HL-60 (cell line): ENCODE data around the gene SETD5.

Experiments
- DNase-seq, 2 experiments: peaks; one replicate each; pipeline ENCODE4 v3.0.0-alpha.2; 2010 to 2020; ENCODE audit warnings: low read depth in 1 of 2, low spot score in 1 of 2
- H3K27ac ChIP-seq: fragments of 250-450 bp; sonication (Bioruptor Pico); replicated peaks from 2 replicates; pipeline ENCODE4 v1.5.1; 2020; ENCODE audit warnings: mild to moderate bottlenecking, moderate library complexity
- H3K27me3 ChIP-seq: fragments of 250-450 bp; sonication (Bioruptor Pico); 2 replicates; pipeline ENCODE4 v1.5.1; 2021; ENCODE audit warnings: mild to moderate bottlenecking, moderate library complexity; ENCODE audit not compliant: insufficient read depth, poor library complexity, severe bottlenecking
- H3K4me3 ChIP-seq: replicated peaks from 2 replicates; pipeline ENCODE4 v1.5.1; 2011; ENCODE audit warnings: mild to moderate bottlenecking, control low read depth, low read length; ENCODE audit not compliant: insufficient read depth
- GABPA ChIP-seq: IDR thresholded peaks from 2 replicates; pipeline ENCODE4 v1.6.1; 2012; ENCODE audit warnings: low read depth
- POLR2AphosphoS5 ChIP-seq: IDR thresholded peaks from 2 replicates; pipeline ENCODE4 v1.6.1; 2012; ENCODE audit warnings: low read depth
- SPI1 ChIP-seq: IDR thresholded peaks from 2 replicates; pipeline ENCODE4 v1.6.1; 2012; ENCODE audit warnings: low read depth, mild to moderate bottlenecking, borderline replicate concordance
- TF ChIP-seq, protein P1 (sequence below): IDR thresholded peaks from 2 replicates; pipeline ENCODE4 v1.6.1; 2012; ENCODE audit warnings: low read depth; ENCODE audit not compliant: insufficient replicate concordance
- TF ChIP-seq, protein P2 (sequence below): IDR thresholded peaks from one replicate; pipeline ENCODE4 v1.5.1; 2011; ENCODE audit warnings: low read length, control low read depth, inconsistent platforms; ENCODE audit not compliant: insufficient read depth

SETD5 gene

DNA sequence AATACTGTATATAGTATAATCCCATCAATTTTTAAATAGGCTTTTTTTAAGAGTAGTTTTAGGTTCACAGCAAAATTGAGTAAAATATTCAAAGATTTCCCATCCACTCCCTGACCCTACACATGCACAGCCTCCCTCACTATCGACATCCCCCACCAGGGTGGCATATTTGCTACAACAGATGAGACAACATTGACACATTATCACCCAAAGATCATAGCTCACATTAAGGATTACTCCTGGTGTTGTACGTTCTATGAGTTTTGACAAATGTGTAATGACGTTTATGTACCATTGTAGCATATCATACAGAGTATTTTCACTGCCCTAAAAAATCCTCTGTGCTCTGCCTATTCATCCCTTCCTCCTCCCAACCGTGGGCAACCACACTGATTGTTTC lies 116.9 kb downstream of the SETD5 start:
- no peak overlapping the region for H3K27ac ChIP-seq
- TF ChIP-seq, protein P1, sequence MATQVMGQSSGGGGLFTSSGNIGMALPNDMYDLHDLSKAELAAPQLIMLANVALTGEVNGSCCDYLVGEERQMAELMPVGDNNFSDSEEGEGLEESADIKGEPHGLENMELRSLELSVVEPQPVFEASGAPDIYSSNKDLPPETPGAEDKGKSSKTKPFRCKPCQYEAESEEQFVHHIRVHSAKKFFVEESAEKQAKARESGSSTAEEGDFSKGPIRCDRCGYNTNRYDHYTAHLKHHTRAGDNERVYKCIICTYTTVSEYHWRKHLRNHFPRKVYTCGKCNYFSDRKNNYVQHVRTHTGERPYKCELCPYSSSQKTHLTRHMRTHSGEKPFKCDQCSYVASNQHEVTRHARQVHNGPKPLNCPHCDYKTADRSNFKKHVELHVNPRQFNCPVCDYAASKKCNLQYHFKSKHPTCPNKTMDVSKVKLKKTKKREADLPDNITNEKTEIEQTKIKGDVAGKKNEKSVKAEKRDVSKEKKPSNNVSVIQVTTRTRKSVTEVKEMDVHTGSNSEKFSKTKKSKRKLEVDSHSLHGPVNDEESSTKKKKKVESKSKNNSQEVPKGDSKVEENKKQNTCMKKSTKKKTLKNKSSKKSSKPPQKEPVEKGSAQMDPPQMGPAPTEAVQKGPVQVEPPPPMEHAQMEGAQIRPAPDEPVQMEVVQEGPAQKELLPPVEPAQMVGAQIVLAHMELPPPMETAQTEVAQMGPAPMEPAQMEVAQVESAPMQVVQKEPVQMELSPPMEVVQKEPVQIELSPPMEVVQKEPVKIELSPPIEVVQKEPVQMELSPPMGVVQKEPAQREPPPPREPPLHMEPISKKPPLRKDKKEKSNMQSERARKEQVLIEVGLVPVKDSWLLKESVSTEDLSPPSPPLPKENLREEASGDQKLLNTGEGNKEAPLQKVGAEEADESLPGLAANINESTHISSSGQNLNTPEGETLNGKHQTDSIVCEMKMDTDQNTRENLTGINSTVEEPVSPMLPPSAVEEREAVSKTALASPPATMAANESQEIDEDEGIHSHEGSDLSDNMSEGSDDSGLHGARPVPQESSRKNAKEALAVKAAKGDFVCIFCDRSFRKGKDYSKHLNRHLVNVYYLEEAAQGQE, result no peak
- TF ChIP-seq SPI1, result no peak
- no peak for DNase-seq

DNA sequence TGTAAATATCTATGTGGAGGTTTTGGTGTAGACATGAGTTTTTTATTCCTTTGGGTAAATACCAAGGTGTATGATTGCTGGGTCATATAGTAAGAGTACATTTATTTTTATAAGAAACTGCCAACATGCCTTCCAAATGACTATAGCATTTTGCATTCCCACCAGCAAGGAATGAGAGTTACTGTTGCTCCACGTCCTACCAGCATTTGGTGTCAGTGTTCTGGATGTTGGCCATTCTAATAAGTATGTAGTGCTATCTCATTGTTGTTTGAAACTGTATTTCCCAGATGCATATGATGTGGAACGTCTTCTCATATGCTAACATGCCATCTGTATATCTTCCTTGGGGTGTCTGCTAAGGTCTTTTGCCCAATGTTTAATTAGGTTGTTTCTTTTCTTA lies 117.5 kb downstream of the SETD5 start:
- Histone ChIP-seq H3K27ac (no peak overlapping the region), H3K27me3 (no peaks in the 10 kb centered on the region), H3K4me3 (no peak overlapping the region)
- TF ChIP-seq, protein P2, sequence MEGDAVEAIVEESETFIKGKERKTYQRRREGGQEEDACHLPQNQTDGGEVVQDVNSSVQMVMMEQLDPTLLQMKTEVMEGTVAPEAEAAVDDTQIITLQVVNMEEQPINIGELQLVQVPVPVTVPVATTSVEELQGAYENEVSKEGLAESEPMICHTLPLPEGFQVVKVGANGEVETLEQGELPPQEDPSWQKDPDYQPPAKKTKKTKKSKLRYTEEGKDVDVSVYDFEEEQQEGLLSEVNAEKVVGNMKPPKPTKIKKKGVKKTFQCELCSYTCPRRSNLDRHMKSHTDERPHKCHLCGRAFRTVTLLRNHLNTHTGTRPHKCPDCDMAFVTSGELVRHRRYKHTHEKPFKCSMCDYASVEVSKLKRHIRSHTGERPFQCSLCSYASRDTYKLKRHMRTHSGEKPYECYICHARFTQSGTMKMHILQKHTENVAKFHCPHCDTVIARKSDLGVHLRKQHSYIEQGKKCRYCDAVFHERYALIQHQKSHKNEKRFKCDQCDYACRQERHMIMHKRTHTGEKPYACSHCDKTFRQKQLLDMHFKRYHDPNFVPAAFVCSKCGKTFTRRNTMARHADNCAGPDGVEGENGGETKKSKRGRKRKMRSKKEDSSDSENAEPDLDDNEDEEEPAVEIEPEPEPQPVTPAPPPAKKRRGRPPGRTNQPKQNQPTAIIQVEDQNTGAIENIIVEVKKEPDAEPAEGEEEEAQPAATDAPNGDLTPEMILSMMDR, result no peak
- TF ChIP-seq GABPA (no peak), SPI1 (no peak), POLR2AphosphoS5 (no peak)
- TF ChIP-seq, protein P1, result no peak
- DNase-seq, result no peak

More for the DNA sequence above, 116.9 kb downstream of the SETD5 start:
- Histone ChIP-seq H3K4me3 (no peak overlapping the region), H3K27me3 (no peaks in the 10 kb centered on the region)

DNA sequence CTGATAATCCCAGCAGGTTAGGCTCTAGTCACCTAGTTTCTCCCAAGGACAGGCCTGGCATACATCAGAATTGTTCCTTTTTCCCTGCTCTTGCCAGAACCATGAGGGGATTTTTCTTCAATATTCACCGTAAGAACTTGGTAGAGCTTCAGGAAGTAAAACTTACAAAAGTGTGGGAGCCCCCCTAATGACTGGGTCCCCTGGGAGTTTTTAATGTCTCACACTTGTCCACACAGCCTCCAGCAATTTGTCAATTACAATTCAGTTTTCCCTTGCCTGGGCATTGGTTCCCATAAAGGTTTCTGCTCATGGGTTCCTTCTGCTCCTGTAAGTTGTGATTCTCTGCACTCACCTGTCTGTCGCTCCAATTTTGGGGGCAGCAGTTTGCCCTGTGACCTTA lies 127.7 kb downstream of the SETD5 start:
- no peak for TF ChIP-seq POLR2AphosphoS5
- TF ChIP-seq SPI1, result no peak
- TF ChIP-seq GABPA, result no peak
- TF ChIP-seq, protein P2, result no peak
- TF ChIP-seq, protein P1, result no peak
- Histone ChIP-seq H3K27ac (no peak overlapping the region), H3K27me3 (peaks cover 7% of the 10 kb centered on the region), H3K4me3 (no peak overlapping the region)
- no peak for DNase-seq
